Osteocyte (in vitro differentiated cells): ENCODE results near the gene PRSS12. TPM values are rescaled to one million over a fixed set of nuclear protein-coding genes. Genes with fewer than 3 reads are reported as not detected.

Source experiments
- DNase-seq: peaks from one replicate; pipeline ENCODE4 v3.0.0; 2021; ENCODE audit warnings: mixed read lengths; ENCODE audit not compliant: unreplicated experiment; ENCODE audit errors: extremely low spot score
- H3K27ac Mint-ChIP-seq: one replicate; pipeline ENCODE4 v1.8.0; 2021; ENCODE audit warnings: mild to moderate bottlenecking, mixed read lengths; ENCODE audit not compliant: unreplicated experiment
- H3K27me3 Mint-ChIP-seq: one replicate; pipeline ENCODE4 v1.8.0; 2021; ENCODE audit warnings: mixed read lengths; ENCODE audit not compliant: unreplicated experiment
- H3K36me3 Mint-ChIP-seq: one replicate; pipeline ENCODE4 v1.8.0; 2021; ENCODE audit warnings: mixed read lengths; ENCODE audit not compliant: unreplicated experiment
- H3K4me1 Mint-ChIP-seq: one replicate; pipeline ENCODE4 v1.8.0; 2021; ENCODE audit warnings: mixed read lengths; ENCODE audit not compliant: unreplicated experiment
- H3K4me3 Mint-ChIP-seq: one replicate; pipeline ENCODE4 v1.8.0; 2021; ENCODE audit warnings: mild to moderate bottlenecking, moderate library complexity, mixed read lengths; ENCODE audit not compliant: unreplicated experiment
- H3K9me3 Mint-ChIP-seq: one replicate; pipeline ENCODE4 v1.8.0; 2021; ENCODE audit warnings: mixed read lengths; ENCODE audit not compliant: unreplicated experiment
- CTCF ChIP-seq: fragments of 200-600 bp; sonication (generic); IDR thresholded peaks from 2 replicates; pipeline ENCODE4 v1.5.0; 2021; ENCODE audit warnings: antibody characterized with exemption, mild to moderate bottlenecking, moderate library complexity
- total RNA-seq: library from RNA; stranded (reverse); gene quantifications from 2 replicates; pipeline ENCODE4 v1.2.1, GENCODE V29; 2021

Gene PRSS12
- total RNA-seq, 1 donor from 2014 or later = 15.3 TPM

DNA sequence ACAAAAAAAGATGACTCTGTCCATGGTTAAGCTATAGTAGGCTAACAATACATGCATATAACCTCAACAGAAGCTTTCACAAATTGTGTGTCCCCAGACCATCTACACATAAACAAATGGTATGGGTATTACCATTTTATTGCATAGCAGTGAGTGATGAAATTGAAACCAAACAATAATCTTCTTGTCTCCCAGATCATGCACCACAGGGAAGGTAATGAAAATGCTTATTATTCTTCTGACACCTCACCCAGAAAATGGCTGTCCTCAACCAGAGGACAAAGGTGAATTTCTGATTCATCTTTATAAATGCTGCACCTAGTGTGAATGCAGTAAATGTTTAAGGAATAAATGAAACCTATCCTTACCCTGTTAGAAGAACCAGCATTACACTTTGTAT is 8.0 kb downstream of the PRSS12 start:
- no peak for DNase-seq
- Mint-ChIP-seq H3K27me3 (no peaks in the 10 kb centered on the region), H3K9me3 (no peaks in the 10 kb centered on the region), H3K36me3 (no peaks in the 10 kb centered on the region), H3K27ac (no peak overlapping the region), H3K4me3 (no peak overlapping the region), H3K4me1 (peaks cover 21% of the 10 kb centered on the region)
- TF ChIP-seq CTCF = no peak

DNA sequence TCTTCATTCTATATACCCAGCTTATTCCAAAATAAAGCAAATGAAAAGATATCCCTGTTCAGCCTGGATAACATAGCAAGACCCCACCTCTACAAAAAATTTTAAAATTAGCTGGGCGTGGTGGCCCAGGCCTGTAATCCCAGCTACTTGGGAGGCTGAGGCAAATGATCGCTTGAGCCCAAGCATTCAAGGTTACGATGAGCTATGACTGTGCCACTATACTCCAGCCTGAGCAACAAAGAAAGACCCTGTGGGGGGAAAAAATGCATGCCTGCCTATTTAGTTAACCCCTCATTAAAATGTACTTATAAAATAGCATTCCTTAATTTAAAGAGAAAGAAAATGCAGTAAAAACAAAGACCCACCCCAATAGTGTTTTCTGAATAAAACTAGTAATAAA is 9.3 kb downstream of the PRSS12 start:
- no peak for TF ChIP-seq CTCF
- DNase-seq = no peak
- no peaks in the 10 kb centered on the region for H3K27me3 Mint-ChIP-seq
- H3K4me3 Mint-ChIP-seq = no peak overlapping the region
- no peak overlapping the region for H3K27ac Mint-ChIP-seq
- no peaks in the 10 kb centered on the region for H3K36me3 Mint-ChIP-seq
- H3K4me1 Mint-ChIP-seq = peaks cover 25% of the 10 kb centered on the region
- H3K9me3 Mint-ChIP-seq = no peaks in the 10 kb centered on the region

GRCh38 chr4:118340109-118340508 is 12.7 kb downstream of the PRSS12 start:
- Mint-ChIP-seq H3K27me3 (no peaks in the 10 kb centered on the region), H3K27ac (peak overlapping the region; percentile 85), H3K4me3 (no peak overlapping the region), H3K4me1 (peaks cover 39% of the 10 kb centered on the region), H3K36me3 (no peaks in the 10 kb centered on the region), H3K9me3 (no peaks in the 10 kb centered on the region)
- TF ChIP-seq CTCF = no peak
- no peak for DNase-seq

- no peak overlapping the region for H3K4me3 Mint-ChIP-seq
- H3K27ac Mint-ChIP-seq = peak overlapping the region; percentile 85
- no peaks in the 10 kb centered on the region for H3K36me3 Mint-ChIP-seq
- TF ChIP-seq CTCF = no peak
- H3K27me3 Mint-ChIP-seq = no peaks in the 10 kb centered on the region
- no peaks in the 10 kb centered on the region for H3K9me3 Mint-ChIP-seq
- H3K4me1 Mint-ChIP-seq = peaks cover 39% of the 10 kb centered on the region
- DNase-seq = no peak
Observed at GRCh38 chr4:118338981-118339765, 13.6 kb downstream of the PRSS12 start.

GRCh38 chr4:118338518-118338917 is 14.3 kb downstream of the PRSS12 start:
- Mint-ChIP-seq H3K4me1 (peaks cover 39% of the 10 kb centered on the region), H3K27ac (peak overlapping the region; percentile 85), H3K36me3 (no peaks in the 10 kb centered on the region), H3K27me3 (no peaks in the 10 kb centered on the region), H3K9me3 (no peaks in the 10 kb centered on the region), H3K4me3 (no peak overlapping the region)
- TF ChIP-seq CTCF = no peak
- DNase-seq = no peak
